Purkinje cell (primary cell): ENCODE data around the gene AP1S3. TPM values are rescaled to one million over a fixed set of nuclear protein-coding genes. Genes with fewer than 3 reads are reported as not detected.

Experiments
- polyA plus RNA-seq: library from polyadenylated mRNA; unstranded; fragments of >200 nt; fragmentation: Nextera tagmentation; gene quantifications from 2 replicates; pipeline ENCODE4 v1.2.1, GENCODE V29; 2014

The AP1S3 gene
- polyA plus RNA-seq = 4.8 and 5.8 TPM in 2 replicates

GRCh38 chr2:223837287-223838061 is at the start of gene AP1S3:
TSS of gene AP1S3 (minus strand) at chr2:223837582. CDS start at chr2:223837450, 132 bp downstream.

Other genes with a start within 250 kb of the AP1S3 start
- 2.8 and 35.8 TPM in 2 replicates for gene SCG2, start 235.2 kb downstream of the AP1S3 start, polyA plus RNA-seq
- gene WDFY1, start 107.8 kb upstream of the AP1S3 start, polyA plus RNA-seq = 14.7 and 20.4 TPM in 2 replicates
- gene MRPL44, start 119.9 kb upstream of the AP1S3 start, polyA plus RNA-seq = 17.0 and 28.5 TPM in 2 replicates
- gene SERPINE2, start 201.7 kb upstream of the AP1S3 start, polyA plus RNA-seq = 84.4 and 104 TPM in 2 replicates